ENCODE data around the gene TNRC6C. TPM values are rescaled to one million over a fixed set of nuclear protein-coding genes. Genes with fewer than 3 reads are reported as not detected.

The TNRC6C gene
- total and polyA plus RNA-seq, 2 of the 13 experiments (the other 11 are each of a cell fraction or from before 2014, with no cell fraction given), result 0.66 to 4.9 TPM

DNA sequence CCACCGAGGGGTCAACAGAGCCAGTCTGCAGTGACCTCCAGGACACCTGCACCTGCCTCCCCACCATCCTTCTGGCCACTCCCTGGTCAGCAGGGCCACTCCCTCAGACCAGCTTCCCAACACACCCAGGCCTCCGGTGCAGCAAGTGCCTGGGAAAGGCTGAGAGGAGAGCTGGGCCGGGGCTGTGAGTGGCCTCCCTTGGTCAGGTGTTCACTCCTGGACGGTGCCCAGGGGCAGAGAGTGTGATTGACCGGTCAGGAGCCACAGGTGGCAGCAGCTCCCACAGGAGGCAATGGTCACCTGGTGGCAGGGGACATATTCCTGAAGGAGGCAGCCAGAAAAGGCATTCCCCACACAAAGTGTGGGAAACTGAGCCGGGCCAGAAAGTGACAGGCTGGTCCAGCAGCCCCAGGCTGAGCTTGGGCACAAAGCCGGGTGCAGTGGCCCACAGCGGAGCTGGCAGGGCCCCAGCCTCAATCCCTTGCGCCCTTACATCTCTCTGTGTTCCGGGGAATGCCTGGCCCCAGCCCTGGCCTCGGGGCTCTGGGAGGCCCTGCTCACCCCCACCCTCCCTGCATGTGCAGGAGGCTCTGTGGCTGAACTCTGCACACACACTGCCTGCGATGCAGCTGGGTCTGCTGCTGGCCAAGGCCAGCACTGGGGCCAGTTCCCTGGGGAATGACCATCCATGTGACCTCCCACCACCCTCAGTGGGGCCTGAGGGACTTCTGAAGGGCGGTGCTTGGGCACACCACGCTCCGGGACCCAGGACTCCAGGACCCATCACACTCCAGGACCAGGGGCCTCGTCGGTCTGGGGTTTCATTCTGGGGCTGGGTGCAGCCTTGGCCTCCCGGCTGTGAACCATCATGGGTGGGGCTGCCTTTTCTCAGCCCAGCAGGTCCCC lies 186.5 kb downstream of the TNRC6C start (continued):
- TF ChIP-seq, protein P1, sequence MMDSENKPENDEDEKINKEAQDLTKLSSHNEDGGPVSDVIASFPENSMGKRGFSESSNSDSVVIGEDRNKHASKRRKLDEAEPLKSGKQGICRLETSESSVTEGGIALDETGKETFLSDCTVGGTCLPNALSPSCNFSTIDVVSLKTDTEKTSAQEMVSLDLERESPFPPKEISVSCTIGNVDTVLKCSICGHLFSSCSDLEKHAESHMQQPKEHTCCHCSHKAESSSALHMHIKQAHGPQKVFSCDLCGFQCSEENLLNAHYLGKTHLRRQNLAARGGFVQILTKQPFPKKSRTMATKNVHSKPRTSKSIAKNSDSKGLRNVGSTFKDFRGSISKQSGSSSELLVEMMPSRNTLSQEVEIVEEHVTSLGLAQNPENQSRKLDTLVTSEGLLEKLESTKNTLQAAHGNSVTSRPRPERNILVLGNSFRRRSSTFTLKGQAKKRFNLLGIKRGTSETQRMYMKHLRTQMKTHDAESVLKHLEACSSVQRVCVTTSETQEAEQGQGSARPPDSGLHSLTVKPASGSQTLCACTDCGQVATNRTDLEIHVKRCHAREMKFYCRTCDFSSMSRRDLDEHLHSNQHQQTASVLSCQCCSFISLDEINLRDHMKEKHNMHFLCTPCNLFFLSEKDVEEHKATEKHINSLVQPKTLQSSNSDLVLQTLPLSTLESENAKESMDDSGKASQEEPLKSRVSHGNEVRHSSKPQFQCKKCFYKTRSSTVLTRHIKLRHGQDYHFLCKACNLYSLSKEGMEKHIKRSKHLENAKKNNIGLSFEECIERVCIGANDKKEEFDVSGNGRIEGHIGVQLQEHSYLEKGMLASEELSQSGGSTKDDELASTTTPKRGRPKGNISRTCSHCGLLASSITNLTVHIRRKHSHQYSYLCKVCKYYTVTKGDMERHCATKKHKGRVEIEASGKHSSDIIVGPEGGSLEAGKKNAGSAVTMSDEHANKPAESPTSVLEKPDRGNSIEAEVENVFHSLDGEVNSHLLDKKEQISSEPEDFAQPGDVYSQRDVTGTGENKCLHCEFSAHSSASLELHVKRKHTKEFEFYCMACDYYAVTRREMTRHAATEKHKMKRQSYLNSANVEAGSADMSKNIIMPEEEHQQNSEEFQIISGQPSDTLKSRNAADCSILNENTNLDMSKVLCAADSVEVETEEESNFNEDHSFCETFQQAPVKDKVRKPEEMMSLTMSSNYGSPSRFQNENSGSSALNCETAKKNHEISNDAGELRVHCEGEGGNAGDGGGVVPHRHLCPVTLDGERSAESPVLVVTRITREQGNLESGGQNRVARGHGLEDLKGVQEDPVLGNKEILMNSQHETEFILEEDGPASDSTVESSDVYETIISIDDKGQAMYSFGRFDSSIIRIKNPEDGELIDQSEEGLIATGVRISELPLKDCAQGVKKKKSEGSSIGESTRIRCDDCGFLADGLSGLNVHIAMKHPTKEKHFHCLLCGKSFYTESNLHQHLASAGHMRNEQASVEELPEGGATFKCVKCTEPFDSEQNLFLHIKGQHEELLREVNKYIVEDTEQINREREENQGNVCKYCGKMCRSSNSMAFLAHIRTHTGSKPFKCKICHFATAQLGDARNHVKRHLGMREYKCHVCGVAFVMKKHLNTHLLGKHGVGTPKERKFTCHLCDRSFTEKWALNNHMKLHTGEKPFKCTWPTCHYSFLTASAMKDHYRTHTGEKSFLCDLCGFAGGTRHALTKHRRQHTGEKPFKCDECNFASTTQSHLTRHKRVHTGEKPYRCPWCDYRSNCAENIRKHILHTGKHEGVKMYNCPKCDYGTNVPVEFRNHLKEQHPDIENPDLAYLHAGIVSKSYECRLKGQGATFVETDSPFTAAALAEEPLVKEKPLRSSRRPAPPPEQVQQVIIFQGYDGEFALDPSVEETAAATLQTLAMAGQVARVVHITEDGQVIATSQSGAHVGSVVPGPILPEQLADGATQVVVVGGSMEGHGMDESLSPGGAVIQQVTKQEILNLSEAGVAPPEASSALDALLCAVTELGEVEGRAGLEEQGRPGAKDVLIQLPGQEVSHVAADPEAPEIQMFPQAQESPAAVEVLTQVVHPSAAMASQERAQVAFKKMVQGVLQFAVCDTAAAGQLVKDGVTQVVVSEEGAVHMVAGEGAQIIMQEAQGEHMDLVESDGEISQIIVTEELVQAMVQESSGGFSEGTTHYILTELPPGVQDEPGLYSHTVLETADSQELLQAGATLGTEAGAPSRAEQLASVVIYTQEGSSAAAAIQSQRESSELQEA (CRISPR knock-in tag; IDR thresholded peaks at IDR 0.05; ENCODE audit: not compliant biosample characterization), result no peak
- TF ChIP-seq ZFYVE20 (CRISPR knock-in tag; IDR thresholded peaks at IDR 0.05; ENCODE audit: borderline replicate concordance, low read depth), result no peak
- TF ChIP-seq NR2F2 (IDR thresholded peaks at IDR 0.05; ENCODE audit: borderline replicate concordance, low read depth), result no peak
- TF ChIP-seq TEAD2 (CRISPR knock-in tag; IDR thresholded peaks at IDR 0.05), result no peak
- no peak for TF ChIP-seq ZFP82 (CRISPR knock-in tag; IDR thresholded peaks at IDR 0.05; ENCODE audit: borderline replicate concordance)
- no peak for TF ChIP-seq IRX3 (CRISPR knock-in tag; IDR thresholded peaks at IDR 0.05; ENCODE audit: borderline replicate concordance, low read depth)
- peak; percentile 62; the same call in 1 of the 2 replicates for TF ChIP-seq GABPB1 (CRISPR knock-in tag; IDR thresholded peaks at IDR 0.05)
- TF ChIP-seq ZNF335 (CRISPR knock-in tag; IDR thresholded peaks at IDR 0.05), result no peak
- TF ChIP-seq MTA1 (CRISPR knock-in tag; IDR thresholded peaks at IDR 0.05; ENCODE audit: borderline replicate concordance), result peak; percentile 74; the same call in 1 of the 2 replicates
- no peak for TF ChIP-seq ZNF468 (CRISPR knock-in tag; IDR thresholded peaks at IDR 0.05)
- TF ChIP-seq TSC22D2 (CRISPR knock-in tag; IDR thresholded peaks at IDR 0.05; ENCODE audit: borderline replicate concordance), result no peak
- TF ChIP-seq PCBP2 (optimal IDR thresholded peaks at IDR 0.05; ENCODE audit: low read depth, low read length, poor library complexity, severe bottlenecking), result no peak
- TF ChIP-seq ZBTB42 (CRISPR knock-in tag; IDR thresholded peaks at IDR 0.05), result peak; percentile 17; the same call in 1 of the 2 replicates
- TF ChIP-seq, protein P2, sequence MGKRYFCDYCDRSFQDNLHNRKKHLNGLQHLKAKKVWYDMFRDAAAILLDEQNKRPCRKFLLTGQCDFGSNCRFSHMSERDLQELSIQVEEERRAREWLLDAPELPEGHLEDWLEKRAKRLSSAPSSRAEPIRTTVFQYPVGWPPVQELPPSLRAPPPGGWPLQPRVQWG (CRISPR knock-in tag; IDR thresholded peaks at IDR 0.05; ENCODE audit: borderline replicate concordance, low read depth), result no peak
- TF ChIP-seq ZNF17 (CRISPR knock-in tag; IDR thresholded peaks at IDR 0.05), result 0 out of 2 replicates have a peak, but pooled peaks have one; percentile 58
